Measurements from ENCODE around the gene NUP205.

The NUP205 gene

GRCh38 chr7:135512135-135512887, 45.4 kb upstream of the NUP205 start:
- 100% methylated on average over 1 of the region's 2 CpGs for WGBS (ENCODE audit: insufficient coverage)
- H3K27me3 ChIP-seq (replicated peaks in 2 of 5; ENCODE audit: control insufficient read depth in 4 of 5, insufficient read depth in 5 of 5, low read length in 4 of 5): no peaks in the 10 kb centered on the region
- ChIA-PET CTCF (interaction anchor here (1.2 kb wide), 1 partner anchor 46 kb away, joined by 4 read pairs; the partner anchor contains the start of gene NUP205), POLR2A (no interaction called here)
- no peaks in the 10 kb centered on the region for H3K36me3 ChIP-seq (ENCODE audit: control insufficient read depth in 4 of 4, insufficient read depth in 4 of 4, low read length in 3 of 4)
- peaks cover 10 to 28% (median 19%) of the 10 kb centered on the region in 4 experiments for H3K4me1 ChIP-seq (ENCODE audit: control extremely low read depth in 1 of 4, control insufficient read depth in 4 of 4, insufficient read depth in 4 of 4, low read length in 3 of 4)
- H3K27ac ChIP-seq (ENCODE audit: insufficient read depth in 1 of 2, low read depth in 1 of 2, low read length in 2 of 2, poor library complexity in 1 of 2, severe bottlenecking in 2 of 2): no peak overlapping the region
- DNase-seq: peak; percentile 83 to 93 (median 93)
- no peaks in the 10 kb centered on the region for H3K9me3 ChIP-seq (ENCODE audit: control extremely low read depth in 1 of 5, control insufficient read depth in 4 of 5, insufficient read depth in 2 of 5, low read depth in 1 of 5, low read length in 4 of 5)
- no peak overlapping the region for H3K4me3 ChIP-seq (ENCODE audit: control insufficient read depth in 1 of 7, extremely low read depth in 1 of 7, insufficient read depth in 4 of 7, low read depth in 2 of 7, low read length in 6 of 7)

- H3K9me3 ChIP-seq (ENCODE audit: control extremely low read depth in 1 of 5, control insufficient read depth in 4 of 5, insufficient read depth in 2 of 5, low read depth in 1 of 5, low read length in 4 of 5): no peaks in the 10 kb centered on the region
- H3K27ac ChIP-seq (ENCODE audit: insufficient read depth in 1 of 2, low read depth in 1 of 2, low read length in 2 of 2, poor library complexity in 1 of 2, severe bottlenecking in 2 of 2): no peak overlapping the region
- no peak overlapping the region for H3K4me3 ChIP-seq (ENCODE audit: control insufficient read depth in 1 of 7, extremely low read depth in 1 of 7, insufficient read depth in 4 of 7, low read depth in 2 of 7, low read length in 6 of 7)
- WGBS (ENCODE audit: insufficient coverage): 100% methylated on average over 1 of the region's 3 CpGs
- DNase-seq: no peak
- H3K27me3 ChIP-seq (replicated peaks in 2 of 5; ENCODE audit: control insufficient read depth in 4 of 5, insufficient read depth in 5 of 5, low read length in 4 of 5): no peaks in the 10 kb centered on the region
- H3K36me3 ChIP-seq (ENCODE audit: control insufficient read depth in 4 of 4, insufficient read depth in 4 of 4, low read length in 3 of 4): no peaks in the 10 kb centered on the region
- ChIA-PET CTCF (interaction anchor here (1.0 to 2.0 kb wide), 3 partner anchors 45 to 130 kb away, joined by 3 to 6 read pairs (median 3); no protein-coding TSS in a partner anchor), POLR2A (interaction anchor here (0.8 kb wide), 1 partner anchor 43 kb away, joined by 5 read pairs; the partner anchor contains the start of gene NUP205)
- peaks cover 4 to 10% (median 7%) of the 10 kb centered on the region in 4 experiments for H3K4me1 ChIP-seq (ENCODE audit: control extremely low read depth in 1 of 4, control insufficient read depth in 4 of 4, insufficient read depth in 4 of 4, low read length in 3 of 4)
Measured at GRCh38 chr7:135514856-135515255, 42.9 kb upstream of the NUP205 start.

GRCh38 chr7:135517060-135517459, 40.7 kb upstream of the NUP205 start:
- no peaks in the 10 kb centered on the region for H3K4me1 ChIP-seq (ENCODE audit: control extremely low read depth in 1 of 4, control insufficient read depth in 4 of 4, insufficient read depth in 4 of 4, low read length in 3 of 4)
- H3K36me3 ChIP-seq (ENCODE audit: control insufficient read depth in 4 of 4, insufficient read depth in 4 of 4, low read length in 3 of 4): no peaks in the 10 kb centered on the region
- no peaks in the 10 kb centered on the region for H3K27me3 ChIP-seq (replicated peaks in 2 of 5; ENCODE audit: control insufficient read depth in 4 of 5, insufficient read depth in 5 of 5, low read length in 4 of 5)
- no peak overlapping the region for H3K4me3 ChIP-seq (ENCODE audit: control insufficient read depth in 1 of 7, extremely low read depth in 1 of 7, insufficient read depth in 4 of 7, low read depth in 2 of 7, low read length in 6 of 7)
- DNase-seq: peak in 2 of 3 donors; percentile 9 to 28
- no peaks in the 10 kb centered on the region for H3K9me3 ChIP-seq (ENCODE audit: control extremely low read depth in 1 of 5, control insufficient read depth in 4 of 5, insufficient read depth in 2 of 5, low read depth in 1 of 5, low read length in 4 of 5)
- no peak overlapping the region for H3K27ac ChIP-seq (ENCODE audit: insufficient read depth in 1 of 2, low read depth in 1 of 2, low read length in 2 of 2, poor library complexity in 1 of 2, severe bottlenecking in 2 of 2)
- ChIA-PET CTCF (no interaction called here), POLR2A (no interaction called here)
- 82% methylated on average over 3 of the region's 3 CpGs for WGBS (ENCODE audit: insufficient coverage)

- ChIA-PET POLR2A (no interaction called here), CTCF (interaction anchor here (1.3 kb wide), 1 partner anchor 33 kb away, joined by 4 read pairs; no protein-coding TSS in a partner anchor)
- Histone ChIP-seq H3K4me1 (ENCODE audit: control extremely low read depth in 1 of 4, control insufficient read depth in 4 of 4, insufficient read depth in 4 of 4, low read length in 3 of 4) (no peaks in the 10 kb centered on the region), H3K27ac (ENCODE audit: insufficient read depth in 1 of 2, low read depth in 1 of 2, low read length in 2 of 2, poor library complexity in 1 of 2, severe bottlenecking in 2 of 2) (no peak overlapping the region), H3K27me3 (replicated peaks in 2 of 5; ENCODE audit: control insufficient read depth in 4 of 5, insufficient read depth in 5 of 5, low read length in 4 of 5) (no peaks in the 10 kb centered on the region), H3K36me3 (ENCODE audit: control insufficient read depth in 4 of 4, insufficient read depth in 4 of 4, low read length in 3 of 4) (no peaks in the 10 kb centered on the region), H3K9me3 (ENCODE audit: control extremely low read depth in 1 of 5, control insufficient read depth in 4 of 5, insufficient read depth in 2 of 5, low read depth in 1 of 5, low read length in 4 of 5) (peaks cover 0 to 7% (median 0%) of the 10 kb centered on the region in 5 experiments), H3K4me3 (ENCODE audit: control insufficient read depth in 1 of 7, extremely low read depth in 1 of 7, insufficient read depth in 4 of 7, low read depth in 2 of 7, low read length in 6 of 7) (no peak overlapping the region)
- DNase-seq: no peak
- no CpG with 5 or more reads among the region's 1 CpG for WGBS (ENCODE audit: insufficient coverage)
Measured at GRCh38 chr7:135518748-135519147, 39.0 kb upstream of the NUP205 start.

GRCh38 chr7:135519233-135519688, 38.5 kb upstream of the NUP205 start:
- peaks cover 0 to 7% (median 0%) of the 10 kb centered on the region in 5 experiments for H3K9me3 ChIP-seq (ENCODE audit: control extremely low read depth in 1 of 5, control insufficient read depth in 4 of 5, insufficient read depth in 2 of 5, low read depth in 1 of 5, low read length in 4 of 5)
- POLR2A ChIA-PET: interaction anchor here (0.5 kb wide), 1 partner anchor 1762 kb away, joined by 3 read pairs; no protein-coding TSS in a partner anchor
- no peaks in the 10 kb centered on the region for H3K27me3 ChIP-seq (replicated peaks in 2 of 5; ENCODE audit: control insufficient read depth in 4 of 5, insufficient read depth in 5 of 5, low read length in 4 of 5)
- no peak for DNase-seq
- CTCF ChIA-PET: interaction anchor here (1.3 kb wide), 1 partner anchor 33 kb away, joined by 4 read pairs; no protein-coding TSS in a partner anchor
- H3K4me1 ChIP-seq (ENCODE audit: control extremely low read depth in 1 of 4, control insufficient read depth in 4 of 4, insufficient read depth in 4 of 4, low read length in 3 of 4): no peaks in the 10 kb centered on the region
- no peak overlapping the region for H3K27ac ChIP-seq (ENCODE audit: insufficient read depth in 1 of 2, low read depth in 1 of 2, low read length in 2 of 2, poor library complexity in 1 of 2, severe bottlenecking in 2 of 2)
- H3K36me3 ChIP-seq (ENCODE audit: control insufficient read depth in 4 of 4, insufficient read depth in 4 of 4, low read length in 3 of 4): no peaks in the 10 kb centered on the region
- H3K4me3 ChIP-seq (ENCODE audit: control insufficient read depth in 1 of 7, extremely low read depth in 1 of 7, insufficient read depth in 4 of 7, low read depth in 2 of 7, low read length in 6 of 7): no peak overlapping the region

GRCh38 chr7:135519871-135520270, 37.8 kb upstream of the NUP205 start:
- no peak overlapping the region for H3K27ac ChIP-seq (ENCODE audit: insufficient read depth in 1 of 2, low read depth in 1 of 2, low read length in 2 of 2, poor library complexity in 1 of 2, severe bottlenecking in 2 of 2)
- no peak overlapping the region for H3K4me3 ChIP-seq (ENCODE audit: control insufficient read depth in 1 of 7, extremely low read depth in 1 of 7, insufficient read depth in 4 of 7, low read depth in 2 of 7, low read length in 6 of 7)
- ChIA-PET POLR2A (interaction anchor here (0.5 kb wide), 1 partner anchor 1761 kb away, joined by 3 read pairs; no protein-coding TSS in a partner anchor), CTCF (interaction anchor here (0.8 to 1.3 kb wide), 2 partner anchors 18 to 32 kb away, joined by 3 to 4 read pairs; no protein-coding TSS in a partner anchor)
- peaks cover 0 to 7% (median 0%) of the 10 kb centered on the region in 5 experiments for H3K9me3 ChIP-seq (ENCODE audit: control extremely low read depth in 1 of 5, control insufficient read depth in 4 of 5, insufficient read depth in 2 of 5, low read depth in 1 of 5, low read length in 4 of 5)
- no peak for DNase-seq
- no CpG with 5 or more reads among the region's 4 CpGs for WGBS (ENCODE audit: insufficient coverage)
- no peaks in the 10 kb centered on the region for H3K36me3 ChIP-seq (ENCODE audit: control insufficient read depth in 4 of 4, insufficient read depth in 4 of 4, low read length in 3 of 4)
- no peaks in the 10 kb centered on the region for H3K27me3 ChIP-seq (replicated peaks in 2 of 5; ENCODE audit: control insufficient read depth in 4 of 5, insufficient read depth in 5 of 5, low read length in 4 of 5)
- H3K4me1 ChIP-seq (ENCODE audit: control extremely low read depth in 1 of 4, control insufficient read depth in 4 of 4, insufficient read depth in 4 of 4, low read length in 3 of 4): no peaks in the 10 kb centered on the region

- 83% methylated on average over 1 of the region's 6 CpGs for WGBS (ENCODE audit: insufficient coverage)
- Histone ChIP-seq H3K9me3 (ENCODE audit: control extremely low read depth in 1 of 5, control insufficient read depth in 4 of 5, insufficient read depth in 2 of 5, low read depth in 1 of 5, low read length in 4 of 5) (peaks cover 0 to 7% (median 0%) of the 10 kb centered on the region in 5 experiments), H3K27me3 (replicated peaks in 2 of 5; ENCODE audit: control insufficient read depth in 4 of 5, insufficient read depth in 5 of 5, low read length in 4 of 5) (no peaks in the 10 kb centered on the region), H3K4me1 (ENCODE audit: control extremely low read depth in 1 of 4, control insufficient read depth in 4 of 4, insufficient read depth in 4 of 4, low read length in 3 of 4) (no peaks in the 10 kb centered on the region), H3K4me3 (ENCODE audit: control insufficient read depth in 1 of 7, extremely low read depth in 1 of 7, insufficient read depth in 4 of 7, low read depth in 2 of 7, low read length in 6 of 7) (no peak overlapping the region), H3K36me3 (ENCODE audit: control insufficient read depth in 4 of 4, insufficient read depth in 4 of 4, low read length in 3 of 4) (no peaks in the 10 kb centered on the region), H3K27ac (ENCODE audit: insufficient read depth in 1 of 2, low read depth in 1 of 2, low read length in 2 of 2, poor library complexity in 1 of 2, severe bottlenecking in 2 of 2) (no peak overlapping the region)
- ChIA-PET CTCF (no interaction called here), POLR2A (no interaction called here)
- no peak for DNase-seq
Measured at GRCh38 chr7:135522509-135522908, 35.2 kb upstream of the NUP205 start.
